ENCODE data around the gene TTYH1. TPM values are rescaled to one million over a fixed set of nuclear protein-coding genes. Genes with fewer than 3 reads are reported as not detected.
"Not testable (repeated sequence)": the region's sequence is repeated elsewhere in the genome, so short reads cannot be mapped to it uniquely, and the experiment has no call there.

The TTYH1 gene
- total RNA-seq, 1 donor from 2014 or later: not detected

GRCh38 chr19:54373781-54374631, 41.3 kb upstream of the TTYH1 start:
- Histone ChIP-seq H3K27me3 (ENCODE audit: control insufficient read depth, insufficient read depth, low read length) (no peaks in the 10 kb centered on the region), H3K36me3 (ENCODE audit: control insufficient read depth, insufficient read depth, low read length) (no peaks in the 10 kb centered on the region), H3K4me3 (ENCODE audit: low read depth, low read length) (no peak overlapping the region)
- TF ChIP-seq, protein P1, sequence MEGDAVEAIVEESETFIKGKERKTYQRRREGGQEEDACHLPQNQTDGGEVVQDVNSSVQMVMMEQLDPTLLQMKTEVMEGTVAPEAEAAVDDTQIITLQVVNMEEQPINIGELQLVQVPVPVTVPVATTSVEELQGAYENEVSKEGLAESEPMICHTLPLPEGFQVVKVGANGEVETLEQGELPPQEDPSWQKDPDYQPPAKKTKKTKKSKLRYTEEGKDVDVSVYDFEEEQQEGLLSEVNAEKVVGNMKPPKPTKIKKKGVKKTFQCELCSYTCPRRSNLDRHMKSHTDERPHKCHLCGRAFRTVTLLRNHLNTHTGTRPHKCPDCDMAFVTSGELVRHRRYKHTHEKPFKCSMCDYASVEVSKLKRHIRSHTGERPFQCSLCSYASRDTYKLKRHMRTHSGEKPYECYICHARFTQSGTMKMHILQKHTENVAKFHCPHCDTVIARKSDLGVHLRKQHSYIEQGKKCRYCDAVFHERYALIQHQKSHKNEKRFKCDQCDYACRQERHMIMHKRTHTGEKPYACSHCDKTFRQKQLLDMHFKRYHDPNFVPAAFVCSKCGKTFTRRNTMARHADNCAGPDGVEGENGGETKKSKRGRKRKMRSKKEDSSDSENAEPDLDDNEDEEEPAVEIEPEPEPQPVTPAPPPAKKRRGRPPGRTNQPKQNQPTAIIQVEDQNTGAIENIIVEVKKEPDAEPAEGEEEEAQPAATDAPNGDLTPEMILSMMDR (IDR thresholded peaks at IDR 0.05; ENCODE audit: insufficient read depth, low read length, poor library complexity, severe bottlenecking): no peak
- DNase-seq (ENCODE audit: low read depth): no peak

DNA sequence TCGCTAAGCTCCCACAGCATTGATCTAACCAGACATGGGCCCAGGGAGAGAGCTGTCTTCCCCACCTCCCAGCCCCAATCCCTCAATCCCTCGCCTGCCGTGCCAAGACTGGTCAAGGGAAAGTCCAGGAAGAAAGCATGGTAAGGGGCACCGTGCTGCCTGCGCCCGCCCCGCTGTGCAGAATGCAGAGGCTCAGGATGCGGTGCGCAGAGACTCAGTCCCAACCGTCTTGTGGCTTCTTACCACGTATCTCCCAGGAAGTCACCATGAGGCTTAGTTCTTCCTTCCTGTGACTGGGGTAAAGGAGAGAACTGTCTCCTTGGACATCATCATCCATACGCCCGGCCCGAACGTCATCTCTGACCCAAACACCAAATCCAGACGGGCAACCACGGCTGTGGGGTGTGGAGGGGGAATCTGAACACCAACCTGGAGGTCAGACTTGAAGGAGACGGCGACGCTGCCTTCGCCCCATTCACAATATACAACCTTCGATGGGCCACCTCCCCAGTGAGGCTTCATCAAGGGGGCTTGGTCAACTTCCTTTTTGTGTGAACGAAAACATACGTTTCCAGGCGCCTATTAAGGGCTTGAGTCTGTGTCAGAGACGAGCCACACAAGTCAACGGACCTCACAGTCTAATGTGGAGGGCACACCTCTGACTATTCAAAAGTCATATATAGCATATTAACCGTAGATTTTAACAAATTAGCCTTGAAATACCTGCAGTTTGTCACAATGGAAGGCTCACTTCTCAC, 39.9 kb upstream of the TTYH1 start:
- not testable (repeated sequence) for H3K36me3 ChIP-seq (ENCODE audit: control insufficient read depth, insufficient read depth, low read length); H3K27me3 ChIP-seq (ENCODE audit: control insufficient read depth, insufficient read depth, low read length); H3K4me3 ChIP-seq (ENCODE audit: low read depth, low read length); DNase-seq (ENCODE audit: low read depth)

- no peaks in the 10 kb centered on the region for H3K36me3 ChIP-seq (ENCODE audit: control insufficient read depth, insufficient read depth, low read length)
- H3K27me3 ChIP-seq (ENCODE audit: control insufficient read depth, insufficient read depth, low read length): no peaks in the 10 kb centered on the region
- DNase-seq (ENCODE audit: low read depth): no peak
- TF ChIP-seq, protein P1 (IDR thresholded peaks at IDR 0.05; ENCODE audit: insufficient read depth, low read length, poor library complexity, severe bottlenecking): no peak
- no peak overlapping the region for H3K4me3 ChIP-seq (ENCODE audit: low read depth, low read length)
Observed at GRCh38 chr19:54376610-54377285, 38.5 kb upstream of the TTYH1 start.

DNA sequence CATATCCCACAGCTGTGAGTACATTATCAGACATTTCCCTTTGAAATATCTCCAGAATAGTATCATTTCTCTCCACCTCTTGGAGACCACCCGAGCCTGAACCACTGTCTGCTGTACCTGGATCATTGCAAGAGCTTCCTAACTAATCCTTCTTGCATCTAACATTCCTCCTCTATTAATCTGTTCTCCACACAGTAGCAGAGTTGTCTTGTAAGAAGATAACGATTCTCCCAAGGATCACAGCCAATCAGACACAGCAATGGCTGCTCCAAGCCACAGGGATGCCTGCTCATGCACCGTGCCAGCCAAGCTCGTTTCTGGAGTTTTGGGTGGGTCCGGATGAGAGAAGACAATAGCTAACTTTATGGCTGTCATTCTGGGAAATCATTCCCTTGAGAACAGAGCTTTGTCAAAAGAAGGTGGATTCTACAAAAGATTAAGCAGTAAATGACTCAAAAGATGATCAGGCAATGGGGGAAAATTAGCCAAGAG, 36.0 kb upstream of the TTYH1 start:
- no peaks in the 10 kb centered on the region for H3K36me3 ChIP-seq (ENCODE audit: control insufficient read depth, insufficient read depth, low read length)
- no peak for DNase-seq (ENCODE audit: low read depth)
- no peak overlapping the region for H3K4me3 ChIP-seq (ENCODE audit: low read depth, low read length)
- TF ChIP-seq, protein P1 (IDR thresholded peaks at IDR 0.05; ENCODE audit: insufficient read depth, low read length, poor library complexity, severe bottlenecking): no peak
- no peaks in the 10 kb centered on the region for H3K27me3 ChIP-seq (ENCODE audit: control insufficient read depth, insufficient read depth, low read length)

- Histone ChIP-seq H3K27me3 (ENCODE audit: control insufficient read depth, insufficient read depth, low read length) (no peaks in the 10 kb centered on the region), H3K4me3 (ENCODE audit: low read depth, low read length) (no peak overlapping the region)
- TF ChIP-seq, protein P1 (IDR thresholded peaks at IDR 0.05; ENCODE audit: insufficient read depth, low read length, poor library complexity, severe bottlenecking): no peak
Observed at GRCh38 chr19:54380897-54381296, 34.4 kb upstream of the TTYH1 start.

DNA sequence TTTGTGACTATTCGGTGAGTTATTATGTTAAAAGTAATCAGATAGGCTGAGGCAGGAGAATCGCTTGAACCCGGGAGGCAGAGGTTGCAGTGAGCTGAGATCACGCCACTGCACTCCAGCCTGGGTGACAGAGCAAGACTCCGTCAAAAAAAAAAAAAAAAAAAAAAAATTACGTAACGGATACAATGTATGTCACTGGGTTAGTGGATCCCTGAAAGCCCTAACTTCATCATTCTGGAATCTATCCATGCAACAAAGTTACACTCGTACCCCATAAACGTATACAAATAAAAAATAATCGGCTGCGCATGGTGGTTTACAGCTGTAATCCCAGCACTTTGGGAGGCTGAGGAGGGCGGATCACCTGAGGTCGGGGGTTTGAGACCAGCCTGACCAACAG, 33.2 kb upstream of the TTYH1 start:
- H3K4me3 ChIP-seq (ENCODE audit: low read depth, low read length); H3K27me3 ChIP-seq (ENCODE audit: control insufficient read depth, insufficient read depth, low read length); DNase-seq (ENCODE audit: low read depth); H3K36me3 ChIP-seq (ENCODE audit: control insufficient read depth, insufficient read depth, low read length): not testable (repeated sequence)

More at GRCh38 chr19:54380897-54381296, 34.4 kb upstream of the TTYH1 start:
- no peaks in the 10 kb centered on the region for H3K36me3 ChIP-seq (ENCODE audit: control insufficient read depth, insufficient read depth, low read length)
- no peak for DNase-seq (ENCODE audit: low read depth)
